Activated T-cell treated with anti-CD3 and anti-CD28 coated beads, Interleukin-2, amount 50 U/mL, for 4 hours (primary cell): Measurements from ENCODE around the gene NDRG4. TPM values are rescaled to one million over a fixed set of nuclear protein-coding genes. Genes with fewer than 3 reads are reported as not detected.

ENCODE experiments used
- ATAC-seq, 2 donors: fragments of 200-7000 bp; cut with Tn5 transposase; one replicate each; pipeline ENCODE4 v1.10.0; 2021
- DNase-seq: peaks from one replicate; pipeline ENCODE4 v3.0.0-alpha.2; 2020
- H3K27me3 Mint-ChIP-seq: one replicate; pipeline ENCODE4 v1.8.0; 2021; ENCODE audit warnings: low read depth, mixed read lengths
- H3K36me3 Mint-ChIP-seq: one replicate; pipeline ENCODE4 v1.8.0; 2022; ENCODE audit warnings: mixed read lengths; ENCODE audit not compliant: insufficient read depth
- H3K4me1 Mint-ChIP-seq: one replicate; pipeline ENCODE4 v1.8.0; 2021; ENCODE audit warnings: low read depth, mixed read lengths
- H3K4me3 Mint-ChIP-seq: one replicate; pipeline ENCODE4 v1.8.0; 2021; ENCODE audit warnings: mild to moderate bottlenecking, moderate library complexity, mixed read lengths
- H3K9me3 Mint-ChIP-seq: one replicate; pipeline ENCODE4 v1.8.0; 2021; ENCODE audit warnings: mixed read lengths
- total RNA-seq, 3 donors: library from RNA; stranded (reverse); gene quantifications; one replicate each; pipeline ENCODE4 v1.2.1, GENCODE V29; 2021

The NDRG4 gene
- total RNA-seq, 3 donors from 2014 or later, result 0.54 to 0.91 (median 0.84) TPM

DNA sequence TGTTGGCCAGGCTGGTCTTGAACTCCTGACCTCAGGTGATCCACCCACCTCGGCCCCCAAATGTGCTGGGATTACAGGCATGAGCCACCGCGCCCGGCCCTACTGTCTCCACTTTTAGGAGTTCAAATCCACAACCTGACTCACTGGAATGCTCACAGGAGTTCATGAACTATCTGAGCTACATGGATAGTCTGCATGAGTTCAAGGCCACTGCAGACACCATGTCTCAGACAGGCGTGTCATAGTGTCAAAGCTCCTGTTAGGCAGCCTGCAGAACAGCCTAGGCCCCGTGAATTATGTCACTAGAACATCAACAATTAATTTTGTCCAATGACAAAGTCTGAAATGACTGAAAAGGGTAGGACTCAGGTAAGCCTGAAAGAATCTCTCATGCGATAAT lies 38.3 kb upstream of the NDRG4 start:
- Mint-ChIP-seq H3K4me1 (peaks cover 14% of the 10 kb centered on the region), H3K9me3 (no peaks in the 10 kb centered on the region), H3K4me3 (no peak overlapping the region), H3K27me3 (peaks cover 51% of the 10 kb centered on the region), H3K36me3 (no peaks in the 10 kb centered on the region)
- ATAC-seq (no peak), DNase-seq (no peak)

DNA sequence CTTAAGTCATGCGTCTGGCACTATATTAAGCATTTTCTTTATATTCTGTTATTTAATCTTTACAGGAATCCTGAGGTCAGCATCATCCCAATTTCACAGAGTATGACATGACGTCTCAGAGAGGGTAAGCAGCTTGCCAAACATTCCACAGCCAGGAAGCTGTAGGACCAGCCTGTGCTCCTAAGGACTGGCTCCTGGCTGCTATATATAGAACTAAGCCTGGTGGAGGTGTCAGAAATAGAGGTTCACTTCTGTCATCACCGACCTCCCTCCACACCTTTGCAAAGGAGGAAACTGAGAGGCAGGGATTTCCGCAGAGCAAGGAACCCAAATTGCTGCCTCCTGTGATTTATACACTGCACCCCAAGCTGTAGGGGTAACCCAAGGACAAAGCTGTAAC lies 37.9 kb upstream of the NDRG4 start:
- DNase-seq (no peak), ATAC-seq (no peak)
- no peak overlapping the region for H3K4me3 Mint-ChIP-seq
- no peaks in the 10 kb centered on the region for H3K9me3 Mint-ChIP-seq
- peaks cover 14% of the 10 kb centered on the region for H3K4me1 Mint-ChIP-seq
- peaks cover 55% of the 10 kb centered on the region for H3K27me3 Mint-ChIP-seq
- no peaks in the 10 kb centered on the region for H3K36me3 Mint-ChIP-seq

GRCh38 chr16:58462499-58462996 lies 37.4 kb upstream of the NDRG4 start:
- Mint-ChIP-seq H3K9me3 (no peaks in the 10 kb centered on the region), H3K4me3 (peak overlapping the region; percentile 58), H3K4me1 (peaks cover 14% of the 10 kb centered on the region), H3K36me3 (no peaks in the 10 kb centered on the region), H3K27me3 (peaks cover 56% of the 10 kb centered on the region)
- ATAC-seq (no peak), DNase-seq (no peak)

DNA sequence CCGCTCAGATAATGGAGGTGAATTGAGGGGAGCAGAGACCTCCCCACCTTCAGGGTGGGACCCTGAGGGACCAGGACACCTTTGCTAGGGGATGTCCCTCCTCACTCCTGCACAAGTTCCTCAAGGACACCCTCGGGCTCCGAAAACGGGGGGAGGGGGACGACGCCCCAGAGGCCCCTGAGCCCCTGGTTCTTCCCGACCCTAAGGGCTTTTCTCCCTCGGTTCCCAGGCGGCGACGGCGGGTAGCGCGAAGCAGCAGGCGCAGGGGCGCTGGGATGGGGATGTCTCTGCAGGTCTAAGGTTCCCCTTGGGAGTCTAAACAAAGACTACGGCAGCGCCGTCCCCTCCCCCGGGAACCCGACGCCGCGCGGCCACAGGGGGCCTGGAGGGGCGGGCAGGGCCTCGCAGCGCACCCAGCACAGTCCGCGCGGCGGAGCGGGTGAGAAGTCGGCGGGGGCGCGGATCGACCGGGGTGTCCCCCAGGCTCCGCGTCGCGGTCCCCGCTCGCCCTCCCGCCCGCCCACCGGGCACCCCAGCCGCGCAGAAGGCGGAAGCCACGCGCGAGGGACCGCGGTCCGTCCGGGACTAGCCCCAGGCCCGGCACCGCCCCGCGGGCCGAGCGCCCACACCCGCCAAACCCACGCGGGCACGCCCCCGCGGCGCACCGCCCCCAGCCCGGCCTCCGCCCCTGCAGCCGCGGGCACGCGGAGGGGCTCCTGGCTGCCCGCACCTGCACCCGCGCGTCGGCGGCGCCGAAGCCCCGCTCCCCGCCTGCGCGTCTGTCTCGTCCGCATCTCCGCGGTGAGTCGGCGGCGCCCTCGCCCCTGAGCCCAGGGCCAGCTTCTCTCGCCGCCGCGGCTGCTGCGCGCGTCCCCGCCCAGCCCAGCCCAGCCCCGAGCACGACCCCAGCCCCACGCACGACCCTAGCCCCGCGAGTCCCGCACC lies 36.7 kb upstream of the NDRG4 start:
- Mint-ChIP-seq H3K9me3 (no peaks in the 10 kb centered on the region), H3K27me3 (peaks cover 64% of the 10 kb centered on the region), H3K4me3 (peak overlapping the region; percentile 58), H3K4me1 (peaks cover 14% of the 10 kb centered on the region), H3K36me3 (no peaks in the 10 kb centered on the region)
- ATAC-seq, result peak; percentile 36 to 65
- no peak for DNase-seq

DNA sequence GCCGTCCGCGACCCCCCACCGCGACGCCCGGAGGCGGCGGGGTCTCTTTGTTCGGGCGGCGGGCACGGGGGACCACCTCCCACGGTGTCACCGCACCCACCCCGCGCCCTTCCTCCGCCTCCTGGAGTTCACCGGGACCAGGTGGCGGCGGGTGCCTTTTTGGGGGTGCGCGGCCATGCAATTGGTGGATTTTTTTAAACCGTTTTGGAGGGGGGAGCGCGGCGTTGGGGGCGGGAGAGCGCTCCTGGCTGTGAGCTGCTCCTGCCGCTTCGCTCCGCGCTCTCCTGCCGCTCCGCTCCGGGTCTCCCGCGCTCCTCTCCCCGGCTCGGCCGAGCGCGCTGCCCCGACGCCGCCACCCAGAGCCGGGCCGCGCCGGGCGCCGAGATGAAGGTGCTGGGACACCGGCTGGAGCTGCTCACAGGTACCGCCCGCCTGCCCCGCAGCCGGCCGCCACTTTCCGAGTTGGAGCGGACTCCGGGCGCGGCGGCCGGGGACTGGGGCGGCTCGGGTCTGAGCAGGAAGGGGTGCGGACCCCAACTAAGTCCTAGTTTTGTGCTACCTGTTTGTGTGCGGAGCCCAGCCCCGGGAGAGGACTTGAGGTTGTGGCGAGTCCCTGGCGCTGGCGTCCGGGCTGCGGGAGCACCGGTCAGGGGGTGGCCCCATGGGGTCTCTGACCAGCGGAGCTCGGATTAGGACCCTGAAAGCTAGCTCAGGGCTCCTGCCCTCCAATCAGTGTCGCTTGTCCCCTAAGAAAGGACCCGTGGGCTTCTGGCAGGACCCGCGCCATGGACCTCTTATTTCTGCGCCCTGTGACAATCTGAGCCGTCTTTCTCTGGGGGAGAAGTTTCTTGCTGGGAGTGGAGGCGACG lies 35.7 kb upstream of the NDRG4 start:
- DNase-seq, result no peak

DNA sequence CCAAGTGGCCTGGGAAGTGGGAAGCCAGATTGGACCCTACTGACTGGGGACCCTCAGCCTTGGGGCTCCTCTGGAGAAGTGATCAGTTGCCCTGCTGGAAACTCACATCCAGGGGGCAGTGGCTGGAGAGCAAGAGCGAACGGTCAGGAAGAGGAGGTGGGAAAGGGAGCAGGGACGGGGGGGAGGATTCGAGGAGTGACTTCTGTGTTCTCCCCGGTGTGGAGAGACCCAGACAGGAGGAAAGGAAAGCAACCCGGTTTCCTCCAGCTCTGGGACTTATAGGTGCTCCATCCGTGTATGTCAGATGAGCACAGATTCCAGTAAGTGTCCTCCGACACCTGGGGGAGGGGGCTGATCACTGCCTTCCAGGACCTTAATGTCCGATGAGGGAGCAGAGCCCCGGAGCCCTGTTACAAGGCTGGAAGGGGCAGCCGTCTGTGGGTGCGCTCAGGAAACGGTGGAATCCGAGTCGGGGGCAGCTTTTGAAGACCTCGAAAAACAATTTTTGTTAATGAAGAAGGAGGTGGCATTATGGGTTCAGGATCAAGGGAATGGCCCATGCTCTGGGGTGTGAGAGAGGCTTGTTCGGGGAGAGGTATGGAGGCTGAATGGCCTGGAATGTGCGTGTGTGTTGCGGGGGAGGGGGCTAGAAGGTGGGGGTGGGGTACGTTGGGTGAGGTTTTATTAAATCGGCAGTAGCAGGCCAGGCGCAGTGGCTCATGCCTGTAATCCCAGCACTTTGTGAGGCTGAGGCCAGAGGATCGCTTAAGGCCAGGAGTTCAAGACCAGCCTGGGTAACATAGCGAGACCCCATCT lies 34.8 kb upstream of the NDRG4 start:
- Mint-ChIP-seq H3K9me3 (no peaks in the 10 kb centered on the region), H3K27me3 (peaks cover 73% of the 10 kb centered on the region), H3K4me1 (peaks cover 8% of the 10 kb centered on the region), H3K4me3 (peak overlapping the region; percentile 50), H3K36me3 (no peaks in the 10 kb centered on the region)
- ATAC-seq, result no peak
- DNase-seq, result no peak

More for the DNA sequence above, 35.7 kb upstream of the NDRG4 start:
- Mint-ChIP-seq H3K9me3 (no peaks in the 10 kb centered on the region), H3K36me3 (no peaks in the 10 kb centered on the region), H3K4me1 (peaks cover 9% of the 10 kb centered on the region), H3K27me3 (peaks cover 73% of the 10 kb centered on the region), H3K4me3 (peak overlapping the region; percentile 50)
- ATAC-seq, result peak; percentile 45 to 47

DNA sequence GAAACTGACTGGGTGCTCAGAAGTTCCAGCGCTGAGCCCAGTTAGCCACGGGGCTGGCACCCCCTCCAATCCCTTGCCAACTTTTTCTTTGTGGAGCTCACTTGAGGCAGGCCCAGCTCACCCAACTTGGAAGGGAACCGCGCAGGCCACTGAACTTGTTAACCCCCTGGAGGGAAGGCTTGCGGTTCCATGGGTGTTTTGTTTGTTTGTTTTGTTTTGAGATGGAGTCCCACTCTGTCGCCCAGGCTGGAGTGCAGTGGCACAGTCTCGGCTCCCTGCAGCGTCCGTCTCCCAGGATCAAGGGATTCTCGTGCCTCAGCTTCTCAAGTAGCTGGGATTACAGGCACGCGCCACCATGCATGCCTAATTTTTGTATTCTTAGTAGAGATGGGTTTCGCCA lies 34.1 kb upstream of the NDRG4 start:
- H3K4me3 Mint-ChIP-seq, result no peak overlapping the region
- peaks cover 8% of the 10 kb centered on the region for H3K4me1 Mint-ChIP-seq

DNA sequence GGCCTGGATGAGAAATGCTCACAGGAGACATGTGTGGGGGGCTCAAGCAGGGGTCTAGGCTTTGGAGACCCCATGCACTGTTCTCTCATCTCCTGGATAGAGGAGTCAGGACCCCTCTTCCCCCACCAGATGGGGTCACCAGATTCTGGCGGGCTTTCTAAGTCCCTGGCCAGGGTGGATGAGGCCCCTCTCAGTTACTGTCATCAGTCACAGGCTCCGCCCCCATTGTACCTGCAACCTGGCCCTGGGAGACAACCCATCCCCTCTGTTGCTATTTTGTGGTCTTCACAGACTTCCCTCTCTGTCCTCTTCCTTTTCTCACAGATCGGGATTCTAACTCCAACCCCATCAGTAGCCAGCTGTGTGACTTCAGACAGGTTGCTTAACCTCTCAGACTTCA lies 33.5 kb upstream of the NDRG4 start:
- no peaks in the 10 kb centered on the region for H3K9me3 Mint-ChIP-seq
- H3K36me3 Mint-ChIP-seq, result no peaks in the 10 kb centered on the region
- ATAC-seq, result no peak
- DNase-seq, result no peak
- H3K27me3 Mint-ChIP-seq, result peaks cover 66% of the 10 kb centered on the region
- H3K4me3 Mint-ChIP-seq, result no peak overlapping the region
- H3K4me1 Mint-ChIP-seq, result peaks cover 8% of the 10 kb centered on the region

More for the DNA sequence above, 34.1 kb upstream of the NDRG4 start:
- no peak for ATAC-seq
- DNase-seq, result no peak
- no peaks in the 10 kb centered on the region for H3K36me3 Mint-ChIP-seq
- H3K27me3 Mint-ChIP-seq, result peaks cover 70% of the 10 kb centered on the region
- H3K9me3 Mint-ChIP-seq, result no peaks in the 10 kb centered on the region

DNA sequence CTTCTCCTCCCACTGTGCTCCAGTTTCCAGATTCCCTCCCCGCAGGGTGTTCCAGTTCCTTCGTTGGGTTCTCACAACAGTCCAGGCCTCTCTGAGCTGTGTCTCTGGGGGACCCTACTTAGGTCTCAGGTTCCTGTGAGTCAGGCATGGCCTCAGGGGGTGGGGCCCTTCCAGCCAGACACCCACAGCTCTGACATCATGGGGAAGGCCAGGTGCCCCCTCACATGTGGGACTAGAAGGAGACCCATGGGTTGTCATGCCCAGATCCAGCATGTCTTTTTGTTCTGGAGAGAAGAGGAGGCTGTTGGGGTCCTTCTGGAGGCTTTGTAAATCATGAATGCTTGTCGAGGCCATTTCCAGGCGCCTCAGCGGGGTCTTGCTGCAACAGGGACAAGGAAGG lies 32.0 kb upstream of the NDRG4 start:
- H3K4me1 Mint-ChIP-seq, result peaks cover 8% of the 10 kb centered on the region
- DNase-seq, result no peak
- H3K27me3 Mint-ChIP-seq, result peaks cover 51% of the 10 kb centered on the region
- H3K36me3 Mint-ChIP-seq, result no peaks in the 10 kb centered on the region
- H3K4me3 Mint-ChIP-seq, result no peak overlapping the region
- no peak for ATAC-seq
- no peaks in the 10 kb centered on the region for H3K9me3 Mint-ChIP-seq

GRCh38 chr16:58471209-58471975 lies 28.6 kb upstream of the NDRG4 start:
- peaks cover 32% of the 10 kb centered on the region for H3K27me3 Mint-ChIP-seq
- no peak for ATAC-seq
- no peak for DNase-seq

DNA sequence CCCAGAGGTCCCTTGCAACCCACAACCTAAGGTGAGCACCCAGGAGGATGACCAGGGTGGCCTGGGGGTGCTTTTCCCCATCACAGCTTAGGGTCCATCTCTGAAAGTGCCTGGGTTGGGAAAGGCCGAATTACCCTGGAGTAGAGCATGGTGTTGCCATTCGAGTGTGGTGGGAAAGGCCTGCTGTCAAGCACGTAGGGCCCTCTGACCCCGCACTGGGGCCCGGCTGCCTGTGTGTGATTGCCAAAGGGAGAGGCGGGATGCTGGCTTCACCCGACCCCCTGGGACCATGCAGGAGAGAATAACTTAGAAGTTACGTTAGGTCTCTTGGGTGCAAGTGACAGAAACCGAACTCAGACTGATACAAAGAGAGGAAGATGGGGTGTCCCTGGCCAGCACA lies 27.7 kb upstream of the NDRG4 start:
- Mint-ChIP-seq H3K27me3 (peaks cover 23% of the 10 kb centered on the region), H3K4me1 (no peaks in the 10 kb centered on the region), H3K36me3 (no peaks in the 10 kb centered on the region), H3K9me3 (no peaks in the 10 kb centered on the region), H3K4me3 (no peak overlapping the region)
- DNase-seq (no peak), ATAC-seq (no peak)

More at GRCh38 chr16:58471209-58471975, 28.6 kb upstream of the NDRG4 start:
- H3K4me1 Mint-ChIP-seq, result no peaks in the 10 kb centered on the region
- no peak overlapping the region for H3K4me3 Mint-ChIP-seq
- H3K9me3 Mint-ChIP-seq, result no peaks in the 10 kb centered on the region
- no peaks in the 10 kb centered on the region for H3K36me3 Mint-ChIP-seq

DNA sequence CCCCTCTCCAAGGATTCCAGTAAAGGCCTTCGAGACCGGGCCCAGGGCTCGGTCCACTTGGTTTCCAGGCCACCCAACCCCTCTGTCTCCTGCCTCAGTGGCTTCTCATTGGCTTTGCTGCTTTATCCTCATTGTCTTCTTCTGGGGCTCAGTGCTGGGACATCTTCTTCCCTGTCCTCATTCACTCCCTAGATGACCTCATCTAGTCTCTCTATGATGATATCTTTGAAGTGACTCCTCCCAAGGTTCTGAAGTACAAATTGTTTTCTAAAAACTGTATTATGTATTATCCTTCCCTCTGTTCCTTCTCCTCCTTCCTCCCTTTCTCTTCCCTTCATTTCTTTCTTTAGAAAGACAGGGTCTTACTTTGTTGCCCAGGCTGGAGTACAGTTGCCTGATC lies 27.1 kb upstream of the NDRG4 start:
- Mint-ChIP-seq H3K4me1 (no peaks in the 10 kb centered on the region), H3K36me3 (no peaks in the 10 kb centered on the region), H3K9me3 (no peaks in the 10 kb centered on the region), H3K4me3 (no peak overlapping the region), H3K27me3 (peaks cover 17% of the 10 kb centered on the region)
- DNase-seq (no peak), ATAC-seq (no peak)

DNA sequence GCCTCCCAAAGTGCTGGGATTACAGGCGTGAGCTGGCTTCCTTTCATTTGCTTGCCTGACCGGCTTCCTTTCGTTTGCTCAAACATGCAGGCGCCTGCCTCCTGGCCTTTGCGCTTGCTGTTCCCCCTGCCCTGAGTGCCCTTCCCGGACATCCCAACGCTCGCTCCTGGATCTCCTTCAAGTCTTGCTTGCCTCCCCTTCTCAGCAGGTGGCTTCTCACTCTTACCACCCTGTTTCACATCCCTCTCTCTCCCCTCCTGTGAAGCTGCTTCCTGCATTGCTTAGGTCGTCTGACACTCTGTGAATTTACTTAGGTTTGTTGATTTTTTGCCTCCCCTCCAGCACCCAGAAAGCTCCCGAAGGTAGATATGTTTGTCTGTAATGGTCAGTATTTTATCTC lies 25.6 kb upstream of the NDRG4 start:
- Mint-ChIP-seq H3K4me3 (no peak overlapping the region), H3K4me1 (no peaks in the 10 kb centered on the region), H3K9me3 (no peaks in the 10 kb centered on the region), H3K36me3 (no peaks in the 10 kb centered on the region), H3K27me3 (peaks cover 3% of the 10 kb centered on the region)
- ATAC-seq (no peak), DNase-seq (no peak)
